ENCODE data around the gene ALDH7A1. TPM values are rescaled to one million over a fixed set of nuclear protein-coding genes. Genes with fewer than 3 reads are reported as not detected.

The ALDH7A1 gene
- total RNA-seq, 1 donor from 2014 or later, result 40.2 TPM

Other genes with a start within 250 kb of the ALDH7A1 start
- gene GRAMD2B, start 171.8 kb downstream of the ALDH7A1 start, total RNA-seq, result 8.5 and 12.8 TPM in 2 replicates
- 21.6 and 26.6 TPM in 2 replicates for gene PHAX, start 5.7 kb upstream of the ALDH7A1 start, total RNA-seq
- 25.7 and 61.1 TPM in 2 replicates for gene LMNB1, start 181.9 kb upstream of the ALDH7A1 start, total RNA-seq